ENCODE measurements around the gene FAM187B.

DNA sequence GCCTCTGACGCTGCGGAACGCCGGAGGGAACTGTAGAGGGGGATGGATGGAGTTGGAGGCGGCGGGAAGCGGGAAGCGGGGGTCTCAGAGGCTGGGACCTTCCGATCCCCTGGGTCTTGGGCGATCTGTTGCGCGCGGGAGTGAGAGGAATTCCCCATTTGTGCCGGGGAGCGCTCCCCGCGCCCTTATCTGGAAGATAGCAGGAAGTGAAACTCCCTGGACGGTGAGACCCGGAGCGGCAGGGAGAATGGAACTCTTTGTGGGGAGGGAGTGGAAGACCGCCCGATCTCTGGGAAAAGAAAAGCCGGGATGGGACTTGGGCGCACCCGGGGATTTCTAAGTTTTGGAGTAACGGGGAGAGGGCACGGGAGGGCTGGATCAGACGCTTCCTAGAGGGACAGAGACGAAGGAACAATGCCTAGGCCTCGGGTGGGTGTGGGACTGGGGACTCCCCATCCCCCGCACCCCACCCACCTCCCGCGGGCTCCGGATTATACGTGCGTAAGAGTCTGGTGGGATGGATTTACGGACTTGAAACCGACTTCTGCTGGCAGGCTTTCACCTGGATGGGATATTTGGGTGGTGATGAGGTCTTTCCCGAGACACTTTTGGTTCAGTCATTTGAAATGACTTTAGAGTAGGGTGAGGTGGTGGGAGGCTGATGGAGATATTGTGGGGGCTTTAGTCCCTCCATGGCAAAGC, 20.8 kb upstream of the FAM187B start:
- TF ChIP-seq, protein P1, sequence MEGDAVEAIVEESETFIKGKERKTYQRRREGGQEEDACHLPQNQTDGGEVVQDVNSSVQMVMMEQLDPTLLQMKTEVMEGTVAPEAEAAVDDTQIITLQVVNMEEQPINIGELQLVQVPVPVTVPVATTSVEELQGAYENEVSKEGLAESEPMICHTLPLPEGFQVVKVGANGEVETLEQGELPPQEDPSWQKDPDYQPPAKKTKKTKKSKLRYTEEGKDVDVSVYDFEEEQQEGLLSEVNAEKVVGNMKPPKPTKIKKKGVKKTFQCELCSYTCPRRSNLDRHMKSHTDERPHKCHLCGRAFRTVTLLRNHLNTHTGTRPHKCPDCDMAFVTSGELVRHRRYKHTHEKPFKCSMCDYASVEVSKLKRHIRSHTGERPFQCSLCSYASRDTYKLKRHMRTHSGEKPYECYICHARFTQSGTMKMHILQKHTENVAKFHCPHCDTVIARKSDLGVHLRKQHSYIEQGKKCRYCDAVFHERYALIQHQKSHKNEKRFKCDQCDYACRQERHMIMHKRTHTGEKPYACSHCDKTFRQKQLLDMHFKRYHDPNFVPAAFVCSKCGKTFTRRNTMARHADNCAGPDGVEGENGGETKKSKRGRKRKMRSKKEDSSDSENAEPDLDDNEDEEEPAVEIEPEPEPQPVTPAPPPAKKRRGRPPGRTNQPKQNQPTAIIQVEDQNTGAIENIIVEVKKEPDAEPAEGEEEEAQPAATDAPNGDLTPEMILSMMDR (optimal IDR thresholded peaks at IDR 0.05 in 1 of 3, IDR thresholded peaks at IDR 0.05 in 1 of 3, conservative IDR thresholded peaks at IDR 0.05 in 1 of 3; ENCODE audit: extremely low read depth in 1 of 3, insufficient read depth in 2 of 3, low read length in 3 of 3), result no peak
- no peak for TF ChIP-seq EZH2 (IDR thresholded peaks at IDR 0.05; ENCODE audit: low read length)
